Stimulated activated CD8-positive, alpha-beta memory T cell treated with anti-CD3 and anti-CD28 coated beads, Interleukin-4, amount 100 ng/mL, for 24 hours (primary cell): ENCODE measurements around the gene GIGYF2.
A peak's percentile ranks its signal among the peaks of the same experiment; 100 is the strongest.

Experiments used
- DNase-seq: peaks from one replicate; pipeline ENCODE4 v3.0.0-alpha.2; 2020; ENCODE audit warnings: low read depth

GIGYF2 gene

DNA sequence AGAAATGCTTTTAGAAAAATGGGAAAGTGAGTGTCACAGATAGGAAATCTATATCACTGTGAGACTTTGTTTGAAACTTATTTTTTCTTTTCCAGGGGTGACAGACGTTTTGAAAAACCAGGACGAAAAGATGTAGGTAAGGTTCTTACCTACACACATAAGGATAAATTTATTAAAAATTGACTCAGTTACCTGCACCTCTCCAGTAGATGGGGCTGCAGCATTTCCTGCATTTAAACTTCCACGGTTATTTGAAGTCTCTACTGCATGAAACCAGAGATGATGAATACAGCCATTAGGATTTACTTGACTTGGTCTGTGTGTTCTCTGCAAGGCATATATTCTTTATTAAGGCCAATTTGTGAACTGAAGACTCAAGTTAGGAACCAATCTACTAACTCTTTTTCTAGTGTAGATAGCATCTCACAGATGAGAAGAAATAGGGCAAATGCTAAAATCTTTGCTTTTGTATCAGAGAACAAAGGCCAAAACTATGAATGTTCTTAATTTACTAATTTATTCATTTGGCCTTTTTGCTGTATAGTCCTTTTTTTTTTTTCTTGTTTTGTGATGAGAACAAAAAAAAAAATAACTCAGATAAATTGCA is 64.3 kb downstream of the GIGYF2 start:
- no peak for DNase-seq

DNA sequence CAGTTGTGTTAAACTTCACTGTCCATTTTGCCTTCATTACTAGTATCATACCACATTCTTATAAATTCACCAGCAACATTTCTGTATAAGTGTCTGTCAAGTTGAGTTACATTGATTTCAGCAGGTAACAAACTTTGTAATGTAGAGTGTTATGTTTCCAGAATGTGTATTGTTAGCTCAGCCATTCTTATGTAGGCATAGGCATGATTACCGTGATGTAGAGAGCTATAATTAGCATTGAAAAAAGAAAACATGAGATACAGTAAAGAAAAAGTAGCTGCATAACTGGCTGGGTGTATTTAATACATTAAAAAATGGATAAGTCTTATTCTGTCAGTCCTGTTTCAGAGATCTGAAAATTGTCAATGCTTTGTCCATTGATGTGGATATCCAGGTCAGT is 70.7 kb downstream of the GIGYF2 start:
- no peak for DNase-seq

DNA sequence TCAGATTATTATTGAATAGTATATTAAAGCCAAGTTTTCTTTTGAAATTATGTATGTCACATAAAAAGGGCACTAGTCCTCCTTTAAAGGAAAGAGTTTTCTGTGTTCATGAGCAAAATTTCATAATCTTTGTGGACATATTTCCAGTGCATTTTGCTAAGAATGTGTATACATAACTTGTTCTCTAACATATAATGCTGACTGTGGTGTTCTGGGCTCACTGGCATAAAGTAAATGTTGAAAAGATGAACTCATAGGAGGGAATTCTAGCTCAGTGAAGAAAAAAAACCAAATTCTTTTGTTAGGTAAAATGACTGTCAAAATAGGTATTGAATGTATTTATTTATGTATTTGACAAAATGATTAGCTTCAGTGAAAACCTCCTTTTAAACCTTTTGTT is 73.1 kb downstream of the GIGYF2 start:
- DNase-seq, result no peak

DNA sequence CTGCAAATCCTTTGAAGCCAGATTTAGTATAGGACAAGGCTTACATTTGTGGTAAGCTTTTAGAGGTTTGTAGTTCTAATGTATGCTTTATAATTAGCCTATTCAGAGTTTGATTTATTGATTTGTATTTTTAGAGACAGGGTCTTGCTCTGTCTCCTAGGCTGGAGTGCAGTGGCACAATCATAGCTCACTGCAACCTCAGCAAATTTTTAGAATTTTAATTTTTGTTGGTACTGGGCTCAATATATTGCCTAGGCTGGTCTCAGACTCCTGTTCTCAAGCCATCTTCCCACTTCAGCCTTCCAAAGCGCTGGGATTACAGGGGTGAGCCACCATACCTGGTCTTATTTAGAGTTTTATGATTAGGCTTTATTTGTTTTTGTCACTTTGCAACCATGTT is 74.7 kb downstream of the GIGYF2 start:
- no peak for DNase-seq

DNA sequence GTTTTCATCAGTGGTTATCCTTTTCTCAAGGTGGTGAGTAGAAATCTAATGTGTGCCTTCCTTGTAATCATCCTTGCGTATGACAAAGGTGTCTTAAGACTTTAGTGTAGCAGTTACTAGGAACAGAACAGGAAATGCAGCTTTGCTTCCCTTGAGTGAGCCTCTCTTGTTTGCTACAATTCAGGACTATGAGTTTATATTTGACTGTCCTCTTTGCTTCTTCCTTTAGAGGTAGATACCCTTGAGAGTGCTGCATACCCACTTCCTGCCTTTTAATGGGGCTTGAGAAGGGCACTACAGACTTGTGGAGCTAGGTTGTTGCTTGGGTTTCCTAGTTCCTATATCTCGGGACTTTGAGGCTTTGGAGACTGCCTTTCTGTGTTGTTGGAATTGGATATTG is 75.4 kb downstream of the GIGYF2 start:
- DNase-seq, result no peak

DNA sequence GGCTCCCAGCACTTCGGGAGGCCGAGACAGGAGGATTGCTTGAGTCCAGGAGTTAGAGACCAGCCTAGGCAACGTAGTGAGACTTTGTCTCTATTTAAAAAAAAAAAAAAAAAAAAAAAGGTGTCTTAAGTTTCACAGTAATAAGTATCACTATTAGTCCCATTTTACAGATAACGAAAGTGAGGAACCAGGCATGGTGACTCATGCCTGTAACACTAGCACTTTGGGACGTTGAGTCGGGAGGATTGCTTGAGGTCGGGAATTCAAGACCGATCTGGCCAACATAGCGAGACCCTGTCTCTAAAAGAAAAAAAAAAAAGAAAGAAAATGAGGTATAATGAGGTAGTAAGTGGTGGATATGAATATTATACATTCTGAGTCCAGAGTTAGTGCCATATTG is 76.7 kb downstream of the GIGYF2 start:
- DNase-seq, result no peak

DNA sequence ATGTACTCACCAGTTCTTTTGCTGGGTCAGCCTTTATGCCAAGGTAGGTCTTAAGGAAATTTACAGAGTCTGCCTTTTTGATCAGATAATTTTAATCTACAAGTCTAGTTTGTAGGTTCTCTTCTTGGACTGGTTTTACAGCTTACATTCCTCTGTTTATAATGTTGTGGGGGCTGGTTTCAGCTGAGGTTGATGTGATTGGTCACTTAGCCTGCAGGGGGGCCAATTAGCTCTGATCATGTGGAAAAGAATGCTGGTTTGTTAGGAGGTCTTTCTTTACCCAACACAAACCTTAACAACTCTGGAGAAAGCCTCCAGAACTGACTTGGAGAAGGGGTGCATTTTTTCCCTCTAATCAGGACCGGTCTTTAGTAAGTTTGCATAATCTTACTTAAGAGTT is 79.3 kb downstream of the GIGYF2 start, which contains the start of gene KCNJ13:
Gene KCNJ13 (minus strand): TSS at position 131 of the 400 bp plus-strand sequence. CDS start 5,203 bp downstream, outside the sequence.
- DNase-seq, result no peak

DNA sequence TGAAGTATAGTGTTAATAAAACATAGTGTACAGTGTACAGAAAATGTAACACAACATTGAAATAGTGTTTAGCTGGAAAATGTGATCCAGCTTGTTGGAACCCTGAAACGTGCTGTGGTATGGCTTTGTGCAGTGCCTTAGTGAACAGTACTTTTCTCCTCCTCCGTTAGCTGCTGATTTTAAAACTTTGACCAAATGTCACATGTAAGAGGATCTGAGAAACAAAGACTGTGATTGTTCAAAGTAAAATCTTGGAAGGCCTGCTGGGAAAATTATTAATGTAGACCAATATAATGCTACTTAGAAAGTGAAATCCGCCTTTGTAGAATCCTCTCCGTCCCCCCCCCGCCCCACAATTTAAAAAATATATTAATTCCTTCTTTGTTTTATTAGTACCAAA is 80.1 kb downstream of the GIGYF2 start:
- no peak for DNase-seq

DNA sequence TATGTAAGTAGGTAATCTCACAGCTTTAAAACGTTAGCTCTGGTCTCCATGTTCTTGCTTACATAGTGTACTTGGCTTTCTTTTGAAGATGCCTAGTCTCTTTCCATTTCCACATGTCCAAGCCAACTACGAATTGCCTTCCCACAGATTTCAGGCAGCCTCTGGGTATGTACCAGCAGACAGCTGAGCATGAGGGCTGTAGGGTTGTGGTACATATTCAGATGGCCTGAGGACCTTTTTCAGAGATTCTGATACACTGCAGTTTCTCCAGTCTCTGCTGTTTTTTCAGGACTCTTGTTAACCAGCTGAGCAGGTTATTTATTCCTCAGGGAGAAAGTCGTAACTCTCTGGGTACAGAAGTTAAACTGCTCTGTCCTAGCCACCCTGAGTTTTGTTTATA is 82.3 kb downstream of the GIGYF2 start:
- no peak for DNase-seq

DNA sequence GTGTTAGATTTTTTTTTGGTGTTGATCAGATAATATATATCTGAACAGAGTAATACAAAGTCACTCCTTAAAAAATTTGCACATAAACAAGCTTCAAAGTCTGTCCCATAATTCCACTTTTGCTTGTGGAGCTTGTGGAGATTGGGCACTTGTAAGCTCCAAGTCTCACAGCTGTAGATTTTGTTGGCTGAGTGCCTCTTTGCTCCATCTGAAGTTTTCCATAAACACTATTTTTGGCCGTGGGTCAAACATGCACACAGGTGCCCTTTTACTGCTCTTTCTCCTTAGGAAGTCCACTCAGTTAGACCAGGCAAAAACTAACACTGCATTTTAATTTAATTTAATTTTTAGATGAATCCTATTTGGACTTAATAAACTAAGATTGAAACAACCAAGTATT is 82.8 kb downstream of the GIGYF2 start:
- DNase-seq, result no peak

DNA sequence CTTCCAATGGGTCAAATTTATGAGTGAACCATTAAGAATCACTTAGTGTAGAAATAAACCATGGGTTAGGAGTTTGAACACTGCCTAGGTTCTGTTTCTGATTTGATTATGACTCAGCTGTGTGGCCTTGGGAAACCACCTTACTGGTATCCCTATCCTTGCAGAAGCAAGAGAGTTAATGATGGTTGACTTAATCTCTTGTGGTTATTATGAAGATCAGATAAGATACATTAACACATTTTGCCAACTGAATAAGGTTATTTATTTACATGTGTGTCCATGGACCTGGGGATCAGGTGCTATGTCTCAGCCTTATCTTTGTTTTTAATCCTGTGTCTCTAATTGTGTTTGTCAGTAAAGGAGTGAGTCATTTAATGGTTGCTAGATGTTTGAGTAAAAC is 84.6 kb downstream of the GIGYF2 start:
- peak; percentile 1 for DNase-seq

DNA sequence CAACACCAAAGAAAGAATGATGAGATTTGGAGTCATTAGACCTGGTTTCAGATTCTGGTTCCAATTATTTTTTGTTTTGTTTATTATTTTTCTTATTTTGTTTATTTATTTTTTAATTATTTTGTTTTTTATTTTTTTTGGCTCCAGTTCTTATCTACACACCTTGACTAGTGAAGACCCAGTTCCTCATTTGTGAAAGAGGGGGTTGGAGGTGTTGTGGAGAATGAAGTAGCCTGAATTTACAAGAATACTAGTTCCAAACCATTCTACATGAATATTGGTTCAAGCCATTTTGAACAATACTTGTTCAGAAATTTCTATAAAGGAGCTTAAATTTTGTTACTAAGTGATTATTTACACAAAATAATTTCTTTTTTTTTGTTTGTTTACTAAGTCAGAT is 86.1 kb downstream of the GIGYF2 start:
- no peak for DNase-seq

DNA sequence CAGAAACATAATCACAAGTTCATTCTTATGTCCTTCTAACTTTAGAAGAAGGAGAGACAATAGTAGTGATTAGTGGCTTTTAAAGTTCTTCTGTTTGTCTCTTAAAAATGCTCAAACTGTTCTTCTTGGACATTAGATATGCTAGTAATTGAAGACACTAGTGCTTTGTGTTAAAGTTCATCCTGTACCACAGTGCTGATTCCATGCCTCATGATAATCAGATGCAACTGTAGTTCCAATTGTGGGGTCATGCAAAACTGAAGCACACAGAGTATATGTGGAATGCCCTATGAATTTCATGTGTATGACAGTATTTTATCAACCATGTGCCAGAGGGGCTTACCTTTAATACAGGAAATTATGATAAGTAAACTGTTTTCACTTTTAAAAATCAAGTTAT is 90.7 kb downstream of the GIGYF2 start:
- no peak for DNase-seq

DNA sequence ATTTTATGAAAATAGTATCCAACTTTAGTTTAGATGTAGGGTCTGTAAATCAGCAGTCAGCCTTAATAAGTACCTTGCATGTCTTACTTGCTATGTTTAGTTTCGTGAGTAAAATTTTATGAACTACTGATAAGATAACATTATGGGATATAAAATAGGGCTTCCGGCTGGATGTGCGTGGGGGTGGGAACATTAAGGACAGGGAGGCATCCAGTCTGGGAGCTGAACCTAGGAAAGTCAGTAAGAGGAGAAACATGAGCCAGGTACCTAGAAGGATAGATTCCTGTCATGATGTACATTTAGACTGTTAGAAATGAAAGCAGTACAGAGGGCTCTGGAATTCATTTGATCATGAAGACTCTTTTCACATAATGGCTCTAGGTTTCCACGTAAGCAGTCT is 92.0 kb downstream of the GIGYF2 start:
- DNase-seq, result no peak

DNA sequence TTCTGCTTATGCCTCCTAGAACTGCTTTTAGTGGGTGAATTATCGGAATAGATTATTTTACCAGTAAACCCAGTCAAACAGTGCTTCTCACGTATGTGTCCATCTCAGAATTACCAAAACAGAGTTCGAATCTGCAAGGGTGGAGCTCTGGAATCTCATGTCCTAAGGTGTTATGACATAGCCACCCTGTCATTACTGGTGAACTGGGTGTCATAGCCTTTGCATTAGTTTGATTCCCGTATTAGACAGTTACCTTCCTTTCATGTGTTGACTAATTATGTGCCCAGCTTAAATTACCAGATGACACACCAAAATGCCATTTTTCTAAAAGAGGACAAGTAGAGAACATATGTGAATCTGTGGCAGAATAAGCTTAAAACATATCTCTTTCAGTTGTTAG is 94.4 kb downstream of the GIGYF2 start:
- no peak for DNase-seq

DNA sequence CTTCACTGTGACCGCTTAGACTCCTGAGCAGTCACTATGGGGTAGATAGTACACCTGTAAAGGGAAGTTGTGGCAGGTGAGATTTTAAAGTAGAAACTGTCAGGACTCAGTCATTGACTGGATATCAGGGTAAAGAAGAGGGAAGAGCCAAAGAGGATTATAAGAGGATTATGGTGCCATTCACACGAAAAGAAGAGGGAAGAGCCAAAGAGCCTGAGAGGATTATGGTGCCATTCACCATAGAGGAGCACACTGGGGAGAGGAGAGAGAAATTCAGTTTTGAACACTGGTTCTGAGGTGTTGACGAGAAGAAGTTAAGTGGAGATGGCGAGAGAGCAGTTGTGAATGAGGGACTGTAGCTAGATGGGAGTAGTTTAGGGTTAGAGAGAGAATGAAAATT is 96.1 kb downstream of the GIGYF2 start:
- DNase-seq, result no peak

DNA sequence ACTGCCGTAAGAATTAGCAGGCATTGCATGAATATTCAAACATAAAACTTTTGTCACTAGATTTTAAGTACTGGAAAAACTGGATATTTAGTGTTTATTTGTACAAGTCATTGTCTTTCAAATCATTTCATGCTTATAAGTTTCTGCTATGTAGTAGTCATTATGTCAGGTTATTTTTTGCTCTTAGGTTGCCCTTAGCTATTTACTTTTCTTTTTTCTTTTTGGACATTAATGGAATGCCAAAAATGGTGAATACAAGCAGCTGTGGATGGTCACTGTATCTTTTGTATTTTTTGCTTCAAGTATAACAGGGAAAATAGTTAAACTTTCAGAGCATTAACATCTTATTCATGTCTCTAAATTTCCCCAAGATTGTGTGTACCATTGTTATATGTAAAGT is 97.8 kb downstream of the GIGYF2 start:
- DNase-seq, result no peak

DNA sequence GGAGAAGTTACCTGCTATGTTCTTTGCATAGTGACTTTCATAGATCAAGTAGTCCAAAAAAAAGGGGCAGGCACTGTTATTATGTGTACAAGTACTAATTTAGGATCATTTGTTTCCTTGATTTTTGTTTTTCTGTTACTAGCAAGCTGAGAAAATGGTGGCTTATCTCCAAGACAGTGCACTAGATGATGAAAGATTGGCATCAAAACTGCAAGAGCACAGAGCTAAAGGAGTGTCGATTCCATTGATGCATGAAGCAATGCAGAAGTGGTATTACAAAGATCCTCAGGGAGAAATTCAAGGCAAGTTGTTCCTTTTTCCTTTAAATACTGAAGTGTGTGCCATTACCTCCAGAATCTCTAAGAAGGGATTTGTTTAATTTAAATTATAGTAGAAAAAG is 98.8 kb downstream of the GIGYF2 start:
- DNase-seq, result no peak

DNA sequence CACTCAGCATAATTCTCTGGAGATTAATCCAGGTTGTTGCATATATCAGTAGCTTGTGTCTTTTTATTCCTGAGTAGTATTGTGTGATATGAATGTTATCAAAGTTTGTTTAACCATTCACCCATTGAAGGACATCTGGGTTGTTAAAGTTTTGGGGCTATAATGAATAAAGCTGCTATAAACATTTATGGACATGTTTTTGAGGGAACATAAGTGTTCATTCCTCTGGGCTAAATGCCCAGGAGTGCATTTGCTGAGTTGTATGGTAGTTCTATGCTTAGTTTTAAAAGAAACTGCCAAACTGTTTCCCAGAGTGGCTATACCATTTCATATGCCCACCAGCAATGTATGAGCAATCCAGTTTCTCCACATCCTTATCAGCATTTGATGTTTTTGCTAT is 101.1 kb downstream of the GIGYF2 start:
- DNase-seq, result no peak

DNA sequence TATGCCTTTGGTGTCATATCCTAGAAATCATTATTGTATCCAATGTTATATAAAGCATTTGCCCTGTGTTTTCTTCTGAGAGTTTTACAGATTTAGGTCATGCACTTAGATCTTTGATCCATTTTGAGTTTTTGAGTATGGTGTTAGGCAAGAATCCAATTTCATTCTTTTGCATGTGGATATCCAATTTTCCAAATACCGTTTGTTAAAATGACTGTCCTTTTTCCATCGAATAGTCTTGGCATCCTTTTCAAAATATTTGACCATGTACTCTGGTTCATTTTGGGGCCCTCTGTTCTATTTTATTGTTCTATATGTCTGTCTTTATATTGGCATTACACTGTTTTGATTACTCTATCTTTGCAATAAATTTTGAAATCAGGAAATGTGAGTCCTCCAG is 103.0 kb downstream of the GIGYF2 start:
- DNase-seq, result no peak

DNA sequence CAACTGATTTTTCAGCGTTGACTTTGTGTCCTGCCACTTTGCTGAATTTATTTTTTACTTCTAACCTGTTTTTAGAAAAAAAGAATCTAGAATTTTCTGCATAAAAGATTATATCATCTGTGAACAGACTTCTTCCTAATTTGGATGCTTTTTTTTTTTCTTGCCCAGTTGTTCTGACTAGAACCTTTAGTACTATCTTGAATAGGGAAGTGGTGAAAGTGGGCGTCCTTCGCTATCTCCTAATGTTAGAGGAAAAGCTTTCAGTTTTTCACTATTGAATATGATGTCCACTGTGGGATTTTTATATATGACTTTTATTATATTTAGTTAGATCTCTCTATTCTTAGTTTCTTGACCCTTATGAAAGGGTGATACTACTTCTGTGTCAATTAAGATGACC is 105.0 kb downstream of the GIGYF2 start:
- DNase-seq, result no peak

DNA sequence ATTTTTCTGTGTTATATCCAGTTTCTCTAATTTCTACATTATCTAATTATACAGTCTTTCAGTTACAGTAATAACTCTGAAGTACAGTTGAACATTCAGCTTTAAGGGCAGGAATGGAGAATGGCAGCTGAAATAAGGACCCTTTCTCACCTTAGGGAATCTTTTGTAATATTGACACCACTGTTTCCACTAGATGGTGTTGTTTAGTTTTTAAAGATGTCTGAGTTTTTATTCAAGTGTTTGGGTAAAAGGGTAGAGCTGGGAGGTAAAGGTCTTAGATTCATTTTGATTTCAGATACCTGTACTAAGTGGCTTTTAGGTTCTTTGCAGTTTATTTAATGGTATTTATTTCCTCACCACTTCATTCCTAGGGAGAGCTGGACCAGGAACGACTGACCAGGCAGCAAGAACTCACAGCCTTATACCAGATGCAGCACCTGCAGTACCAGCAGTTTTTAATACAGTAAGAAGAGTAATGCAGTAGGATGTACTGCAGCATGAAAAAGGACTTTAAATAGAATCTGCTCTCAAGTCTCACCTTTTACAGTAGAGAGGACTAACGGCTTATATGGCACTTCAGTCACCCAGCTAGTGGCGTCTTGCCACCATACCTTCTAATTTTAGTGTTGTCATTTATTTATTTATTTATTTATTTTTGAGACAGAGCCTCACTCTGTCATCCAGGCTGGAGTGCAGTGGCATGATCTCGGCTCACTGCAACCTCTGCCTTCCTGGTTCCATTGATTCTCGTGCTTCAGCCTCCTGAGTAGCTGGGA is 112.4 kb downstream of the GIGYF2 start:
- no peak for DNase-seq

DNA sequence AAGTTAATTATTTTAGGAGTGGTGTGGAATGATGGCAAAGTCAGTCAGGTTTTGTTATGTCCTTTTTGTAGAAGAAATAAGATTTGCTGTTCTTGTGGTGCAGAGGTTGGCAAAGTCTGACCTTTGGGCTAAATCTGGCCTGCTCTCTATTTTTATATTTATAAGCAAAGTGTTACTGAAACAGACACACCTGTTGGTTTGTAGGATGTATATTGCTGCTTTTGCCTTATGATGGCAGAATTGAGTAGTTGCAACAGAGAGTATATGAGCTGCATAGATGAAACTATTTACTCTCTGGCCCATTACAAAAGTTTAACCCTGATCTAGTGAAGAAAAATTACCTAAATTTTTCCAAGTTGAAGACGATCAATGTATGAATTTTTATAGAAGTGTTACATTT is 113.3 kb downstream of the GIGYF2 start:
- DNase-seq, result no peak

DNA sequence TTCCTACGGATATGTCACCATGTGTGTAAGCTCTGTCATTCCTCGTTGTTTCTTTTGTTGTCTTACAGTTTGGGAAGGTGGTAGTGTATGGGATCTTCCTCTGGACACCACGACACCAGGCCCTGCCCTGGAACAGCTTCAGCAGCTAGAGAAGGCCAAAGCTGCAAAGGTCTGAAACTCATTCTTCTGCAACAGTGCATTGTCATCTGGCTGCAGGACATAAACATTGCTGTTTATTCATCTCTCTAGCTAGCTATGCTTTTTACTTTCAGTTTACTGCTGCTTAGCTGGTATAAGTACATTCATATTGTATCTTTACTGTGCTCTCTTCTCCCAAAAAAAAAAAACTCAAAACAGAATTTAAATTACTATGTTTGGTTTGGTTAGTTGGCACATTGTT is 118.4 kb downstream of the GIGYF2 start:
- DNase-seq, result no peak
